Middle frontal gyrus (tissue), 1 donor: ENCODE data around the gene DPEP1.
"Not testable (repeated sequence)": the region's sequence is repeated elsewhere in the genome, so short reads cannot be mapped to it uniquely, and the experiment has no call there.

Experiments
- DNase-seq: peaks from one replicate; pipeline ENCODE4 v3.0.0-alpha.2; 2015; ENCODE audit warnings: low spot score; ENCODE audit errors: extremely low spot score

Gene DPEP1

GRCh38 chr16:89613231-89613953 lies at the start of gene DPEP1:
Gene DPEP1 (plus strand): TSS chr16:89613642. CDS start chr16:89630411, 16,769 bp downstream.
- DNase-seq: no peak

GRCh38 chr16:89564476-89565255 lies 48.8 kb upstream of the DPEP1 start:
- DNase-seq: no peak

- no peak for DNase-seq
These were observed 48.3 kb upstream of the DPEP1 start for GRCh38 chr16:89565256-89565505.

- DNase-seq: no peak
These were observed 47.7 kb upstream of the DPEP1 start for GRCh38 chr16:89565506-89566372.

- DNase-seq: no peak
These were observed 45.5 kb upstream of the DPEP1 start for GRCh38 chr16:89567656-89568594.

GRCh38 chr16:89569506-89570341 lies 43.7 kb upstream of the DPEP1 start:
- no peak for DNase-seq

GRCh38 chr16:89570342-89570923 lies 43.0 kb upstream of the DPEP1 start:
- no peak for DNase-seq

GRCh38 chr16:89570983-89571598 lies 42.4 kb upstream of the DPEP1 start:
- not testable (repeated sequence) for DNase-seq

- DNase-seq: no peak
These were observed 41.8 kb upstream of the DPEP1 start for GRCh38 chr16:89571636-89572035.

- no peak for DNase-seq
These were observed 41.4 kb upstream of the DPEP1 start for GRCh38 chr16:89572073-89572484.

GRCh38 chr16:89572485-89573205 lies 40.8 kb upstream of the DPEP1 start:
- DNase-seq: no peak

GRCh38 chr16:89573826-89574680 lies 39.4 kb upstream of the DPEP1 start:
- no peak for DNase-seq

- no peak for DNase-seq
These were observed 38.7 kb upstream of the DPEP1 start for GRCh38 chr16:89574681-89575246.

- DNase-seq: no peak
These were observed 37.9 kb upstream of the DPEP1 start, which contains the start of gene CPNE7 for GRCh38 chr16:89575247-89576152. Gene CPNE7 (plus strand): TSS chr16:89575758. CDS start chr16:89575898, 140 bp downstream.

GRCh38 chr16:89576153-89577054 lies 37.0 kb upstream of the DPEP1 start:
- DNase-seq: no peak
